IPS-NIHi11 (cell line): Measurements from ENCODE around the gene MUC3A.
A peak's percentile ranks its signal among the peaks of the same experiment; 100 is the strongest.

Source experiments
- DNase-seq: peaks from one replicate; pipeline ENCODE4 v3.0.0; 2012; ENCODE audit warnings: mixed read lengths, low spot score

Gene MUC3A

DNA sequence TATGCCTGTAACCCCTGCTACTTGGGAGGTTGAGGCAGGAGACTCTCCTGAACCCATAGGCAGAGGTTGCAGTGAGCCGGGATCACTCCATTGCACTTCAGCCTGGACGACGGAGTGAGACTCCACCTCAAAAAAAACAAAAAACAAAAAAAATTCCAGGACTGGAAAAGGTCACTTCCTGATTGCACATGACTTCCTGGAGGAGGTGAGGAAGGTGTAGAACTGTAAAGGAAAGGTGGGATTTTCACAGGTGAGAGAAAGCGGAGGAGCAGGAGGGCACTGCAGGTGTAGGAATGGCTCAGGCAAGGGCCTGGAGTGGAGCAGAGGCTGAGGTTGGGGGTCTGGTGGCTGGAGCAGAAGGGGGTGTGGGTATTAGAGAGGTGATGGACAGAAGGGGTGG lies 3.2 kb upstream of the MUC3A start:
- DNase-seq = no peak

DNA sequence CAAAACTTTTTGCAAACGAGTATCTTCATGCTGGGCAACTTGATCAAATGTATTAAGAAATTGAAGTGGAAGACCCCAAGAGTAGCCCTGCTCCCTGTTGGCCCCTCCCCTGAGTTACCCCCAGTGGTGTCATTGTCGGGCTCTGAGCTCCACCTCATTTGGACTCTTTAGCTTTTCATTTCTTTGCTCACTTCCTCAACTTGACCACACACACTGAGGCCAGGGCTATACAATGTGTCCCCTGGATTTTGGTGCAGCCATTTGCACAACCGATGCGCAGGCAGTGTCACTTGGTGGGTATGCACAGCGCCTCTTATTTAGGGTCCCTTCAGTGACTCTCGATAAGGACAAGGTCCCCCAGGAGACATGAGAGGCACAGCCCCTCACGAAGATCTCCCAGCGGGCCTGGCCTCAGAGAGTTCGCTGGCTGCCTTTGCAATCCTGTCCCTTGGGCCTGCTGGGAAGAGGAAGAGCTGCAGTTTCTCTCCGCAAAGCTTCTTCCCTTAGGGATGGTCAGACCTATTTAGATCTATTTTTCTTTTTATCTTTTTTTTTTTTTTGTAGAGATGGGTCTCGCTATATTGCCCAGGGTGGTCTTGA lies 2.5 kb upstream of the MUC3A start:
- DNase-seq = no peak

DNA sequence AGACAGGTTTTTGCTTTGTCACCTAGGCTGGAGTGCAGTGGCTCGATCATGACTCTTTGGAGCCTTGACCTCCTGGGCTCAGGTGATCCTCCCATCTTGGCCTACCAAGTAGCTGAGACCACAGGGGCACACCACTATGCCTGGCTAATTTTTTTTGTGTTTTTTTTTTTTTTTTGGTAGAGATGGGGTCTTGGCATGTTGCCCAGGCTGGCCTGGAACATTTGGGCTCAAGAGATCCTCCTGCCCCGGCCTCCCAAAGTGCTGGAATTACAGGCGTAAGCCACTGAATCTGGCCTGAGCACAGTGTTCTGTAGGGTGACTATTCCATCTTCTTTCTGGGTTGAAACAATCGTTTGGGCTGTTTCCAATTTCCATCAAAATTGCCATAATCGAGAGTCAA lies 1.5 kb upstream of the MUC3A start:
- DNase-seq = no peak

DNA sequence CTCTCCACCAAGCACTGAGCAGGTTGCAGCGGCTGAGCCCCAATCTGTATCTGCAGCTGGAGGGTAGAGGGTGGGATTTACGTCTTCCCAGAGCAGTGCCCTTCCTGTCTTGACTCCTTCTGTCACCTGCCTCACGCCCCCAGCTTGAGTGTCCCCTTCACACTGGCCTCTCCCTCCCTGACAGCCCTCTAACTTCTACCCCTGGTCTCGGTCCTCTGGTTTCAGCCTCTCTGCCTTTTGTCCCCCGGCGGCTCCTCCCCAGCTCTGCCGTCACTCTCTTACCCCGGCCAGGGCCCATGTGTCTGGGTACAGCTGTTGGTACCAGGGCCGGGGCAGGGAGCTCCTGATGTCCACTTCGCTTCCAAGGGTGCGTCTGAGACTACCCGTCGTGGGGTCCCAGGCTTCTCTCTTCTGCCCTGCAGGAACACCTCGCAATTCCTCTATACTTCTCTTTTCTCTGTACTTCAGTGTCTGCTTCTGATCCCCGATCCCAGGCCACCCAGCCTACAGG lies 654 bp downstream of the MUC3A start:
- no peak for DNase-seq

DNA sequence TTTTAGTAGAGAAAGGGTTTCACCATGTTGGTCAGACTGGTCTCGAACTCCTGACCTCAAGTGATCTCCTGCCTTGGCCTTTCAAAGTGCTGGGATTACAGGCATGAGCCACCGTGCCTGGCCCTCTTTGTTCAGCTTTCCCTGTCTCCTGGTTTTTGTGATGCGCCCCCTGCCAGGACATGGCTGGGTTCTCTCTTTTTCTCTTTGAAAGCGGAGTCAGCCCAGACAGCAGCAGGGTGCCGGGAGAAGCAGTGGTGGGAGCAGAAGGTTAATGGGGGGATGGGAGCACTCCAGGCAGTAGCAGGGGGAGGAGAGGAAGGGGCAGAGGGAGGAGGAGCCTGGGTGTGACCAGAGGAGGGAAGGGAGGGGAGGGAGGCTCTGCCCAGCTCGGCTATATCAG lies 1.8 kb downstream of the MUC3A start:
- DNase-seq = peak; percentile 91

DNA sequence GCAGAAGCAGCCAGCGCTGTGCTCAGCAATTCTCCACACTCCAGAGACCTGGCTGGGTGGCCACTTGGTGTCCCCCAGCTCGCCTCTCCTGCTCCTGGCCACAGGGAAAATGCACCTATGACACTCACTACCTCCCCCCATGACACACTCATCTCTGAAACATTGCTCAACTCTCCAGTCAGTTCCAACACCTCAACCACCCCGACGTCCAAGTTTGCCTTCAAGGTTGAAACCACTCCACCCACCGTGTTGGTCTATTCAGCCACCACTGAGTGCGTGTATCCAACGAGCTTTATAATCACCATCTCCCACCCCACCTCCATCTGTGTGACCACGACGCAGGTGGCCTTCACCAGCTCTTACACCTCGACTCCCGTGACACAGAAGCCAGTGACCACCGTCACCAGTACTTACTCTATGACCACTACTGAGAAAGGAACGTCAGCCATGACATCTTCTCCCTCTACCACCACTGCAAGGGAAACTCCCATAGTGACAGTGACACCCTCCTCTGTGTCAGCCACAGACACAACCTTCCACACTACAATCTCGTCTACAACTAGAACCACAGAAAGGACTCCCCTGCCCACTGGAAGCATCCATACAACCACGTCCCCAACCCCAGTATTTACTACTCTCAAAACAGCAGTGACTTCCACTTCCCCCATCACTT lies 2.7 kb downstream of the MUC3A start:
- DNase-seq = no peak

DNA sequence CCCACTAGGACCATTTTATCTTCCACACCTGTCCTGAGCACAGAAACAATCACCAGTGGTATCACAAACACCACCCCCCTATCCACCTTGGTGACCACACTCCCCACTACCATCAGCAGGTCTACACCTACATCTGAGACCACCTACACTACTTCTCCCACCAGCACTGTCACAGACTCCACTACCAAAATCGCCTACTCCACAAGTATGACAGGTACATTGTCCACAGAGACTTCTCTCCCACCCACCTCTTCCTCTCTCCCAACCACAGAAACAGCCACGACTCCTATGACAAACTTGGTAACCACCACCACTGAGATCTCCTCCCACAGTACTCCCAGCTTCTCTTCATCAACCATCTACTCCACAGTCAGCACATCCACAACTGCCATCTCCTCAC lies 3.3 kb downstream of the MUC3A start:
- no peak for DNase-seq

DNA sequence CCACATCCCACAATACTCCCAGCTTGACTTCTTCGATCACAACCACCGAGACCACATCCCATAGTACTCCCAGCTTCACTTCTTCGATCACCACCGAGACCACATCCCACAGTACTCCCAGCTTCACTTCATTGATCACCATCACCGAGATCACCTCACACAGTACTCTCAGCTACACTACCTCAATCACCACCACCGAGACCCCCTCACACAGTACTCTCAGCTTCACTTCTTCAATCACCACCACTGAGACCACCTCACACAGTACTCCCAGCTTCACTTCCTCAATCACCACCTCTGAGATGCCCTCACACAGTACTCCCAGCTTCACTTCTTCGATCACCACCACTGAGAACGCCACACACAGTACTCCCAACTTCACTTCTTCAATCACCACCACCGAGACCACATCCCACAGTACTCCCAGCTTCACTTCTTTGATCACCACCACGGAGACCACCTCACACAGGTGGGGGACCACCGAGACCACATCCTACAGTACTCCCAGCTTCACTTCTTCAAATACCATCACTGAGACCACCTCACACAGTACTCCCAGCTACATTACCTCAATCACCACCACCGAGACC lies 8.6 kb downstream of the MUC3A start:
- DNase-seq = peak; percentile 27

DNA sequence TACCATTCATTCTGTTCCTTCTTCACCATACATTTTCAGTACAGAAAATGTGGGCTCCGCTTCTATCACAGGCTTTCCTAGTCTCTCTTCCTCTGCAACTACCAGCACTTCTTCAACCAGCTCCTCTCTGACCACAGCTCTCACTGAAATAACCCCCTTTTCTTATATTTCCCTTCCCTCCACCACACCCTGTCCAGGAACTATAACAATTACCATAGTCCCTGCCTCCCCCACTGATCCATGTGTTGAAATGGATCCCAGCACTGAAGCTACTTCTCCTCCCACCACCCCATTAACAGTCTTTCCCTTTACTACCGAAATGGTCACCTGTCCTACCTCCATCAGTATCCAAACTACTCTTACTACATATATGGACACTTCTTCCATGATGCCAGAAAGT lies 10.6 kb downstream of the MUC3A start:
- peak; percentile 1 for DNase-seq

DNA sequence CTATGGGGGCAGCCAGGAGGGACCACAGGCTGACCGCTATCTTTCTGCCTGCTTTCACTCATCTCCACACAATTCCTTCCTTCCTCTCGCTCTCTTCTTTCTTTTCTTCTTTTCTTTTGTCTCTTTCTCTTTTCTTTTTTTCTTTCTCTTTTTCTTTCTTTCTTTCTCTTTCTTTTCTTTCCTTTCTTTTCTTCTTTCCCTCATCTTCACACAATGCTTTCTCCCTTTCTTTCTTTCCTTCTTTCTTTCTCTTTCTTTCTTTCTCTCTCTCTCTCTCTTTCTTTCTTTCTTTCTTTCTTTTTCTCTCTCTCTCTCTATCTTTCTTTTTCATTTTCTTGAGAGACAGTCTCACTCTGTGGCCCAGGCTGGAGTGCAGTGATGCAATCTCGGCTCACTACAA lies 13.2 kb downstream of the MUC3A start:
- no peak for DNase-seq

DNA sequence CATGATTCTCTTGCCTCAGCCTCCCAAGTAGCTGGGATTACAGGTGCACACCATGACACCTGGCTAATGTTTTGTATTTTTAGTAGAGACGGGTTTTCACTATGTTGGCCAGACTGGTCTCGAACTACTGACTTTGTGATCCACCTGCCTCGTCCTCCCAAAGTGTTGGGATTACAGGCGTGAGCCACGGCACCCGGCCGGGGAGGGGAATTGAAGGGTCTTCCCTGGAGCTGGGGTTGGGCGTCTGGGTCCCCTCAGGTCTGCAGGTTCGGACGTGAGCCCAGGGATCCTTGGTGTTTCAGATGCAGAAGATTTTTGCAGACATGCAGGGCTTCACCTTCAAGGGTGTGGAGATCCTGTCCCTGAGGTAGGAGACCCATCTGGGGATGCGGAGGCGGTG lies 14.1 kb downstream of the MUC3A start:
- no peak for DNase-seq

DNA sequence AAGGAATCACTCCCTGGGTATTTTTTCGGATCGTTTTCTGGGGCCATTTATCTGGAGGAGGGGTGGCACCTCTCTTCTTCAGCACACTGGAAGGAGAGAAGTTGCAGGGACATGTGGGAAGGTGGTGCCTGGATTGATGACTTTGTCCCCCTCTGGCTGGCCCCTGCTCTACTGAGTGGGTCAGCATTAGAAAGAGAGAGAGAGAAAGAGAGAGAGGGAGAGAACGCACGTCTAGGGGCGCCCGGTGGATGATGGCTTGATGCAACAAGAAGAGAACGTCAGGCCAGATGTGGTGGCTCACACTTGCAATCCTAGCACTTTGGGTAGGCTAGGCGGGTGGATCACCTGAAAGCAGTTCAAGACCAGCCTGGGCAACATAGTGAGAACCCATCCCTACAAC lies 14.5 kb downstream of the MUC3A start:
- no peak for DNase-seq

DNA sequence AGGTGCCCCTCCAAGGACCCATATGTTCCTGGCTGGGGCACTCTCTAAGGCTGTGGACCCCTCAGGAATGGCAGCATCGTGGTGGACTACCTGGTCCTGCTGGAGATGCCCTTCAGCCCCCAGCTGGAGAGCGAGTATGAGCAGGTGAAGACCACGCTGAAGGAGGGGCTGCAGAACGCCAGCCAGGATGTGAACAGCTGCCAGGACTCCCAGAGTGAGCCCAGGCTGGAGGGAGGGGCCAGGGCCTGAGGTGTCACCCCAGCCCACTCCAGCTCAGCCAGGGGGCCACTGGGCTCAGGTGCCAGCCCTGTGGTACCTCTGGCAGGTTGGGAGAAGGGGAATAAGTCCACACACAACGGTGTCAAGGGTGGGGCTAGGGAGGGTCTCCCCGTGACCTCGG lies 15.3 kb downstream of the MUC3A start:
- no peak for DNase-seq

DNA sequence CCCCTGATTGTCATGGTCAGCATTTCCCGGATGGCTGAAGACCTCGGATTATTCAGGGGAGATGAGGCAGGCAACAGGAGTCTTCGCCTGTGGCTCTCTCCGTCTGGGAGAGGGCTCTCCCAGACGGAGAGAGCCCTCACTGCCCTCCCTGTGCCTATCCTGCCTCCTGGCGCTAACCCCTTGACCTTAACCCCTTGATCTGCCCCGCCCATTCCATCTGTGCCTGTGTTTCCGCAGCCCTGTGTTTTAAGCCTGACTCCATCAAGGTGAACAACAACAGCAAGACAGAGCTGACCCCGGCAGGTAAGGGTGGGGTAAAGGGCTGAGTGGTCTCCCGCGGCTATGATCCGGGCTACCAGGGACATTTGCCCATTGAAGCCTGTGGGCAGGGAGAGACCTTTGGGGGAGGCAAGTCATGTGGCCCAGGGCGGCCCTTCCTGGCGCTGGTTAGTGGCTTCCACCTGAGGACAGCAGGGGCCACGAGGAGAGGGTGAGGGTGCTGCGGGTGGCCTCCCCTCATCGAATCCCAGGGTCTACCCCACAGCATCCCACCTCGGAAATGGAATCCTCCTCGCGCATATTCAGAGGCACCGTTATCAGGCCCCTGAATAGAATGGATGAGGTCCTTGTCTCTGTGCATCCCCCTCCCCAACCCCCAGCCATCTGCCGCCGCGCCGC lies 15.8 kb downstream of the MUC3A start:
- DNase-seq = peak; percentile 58

DNA sequence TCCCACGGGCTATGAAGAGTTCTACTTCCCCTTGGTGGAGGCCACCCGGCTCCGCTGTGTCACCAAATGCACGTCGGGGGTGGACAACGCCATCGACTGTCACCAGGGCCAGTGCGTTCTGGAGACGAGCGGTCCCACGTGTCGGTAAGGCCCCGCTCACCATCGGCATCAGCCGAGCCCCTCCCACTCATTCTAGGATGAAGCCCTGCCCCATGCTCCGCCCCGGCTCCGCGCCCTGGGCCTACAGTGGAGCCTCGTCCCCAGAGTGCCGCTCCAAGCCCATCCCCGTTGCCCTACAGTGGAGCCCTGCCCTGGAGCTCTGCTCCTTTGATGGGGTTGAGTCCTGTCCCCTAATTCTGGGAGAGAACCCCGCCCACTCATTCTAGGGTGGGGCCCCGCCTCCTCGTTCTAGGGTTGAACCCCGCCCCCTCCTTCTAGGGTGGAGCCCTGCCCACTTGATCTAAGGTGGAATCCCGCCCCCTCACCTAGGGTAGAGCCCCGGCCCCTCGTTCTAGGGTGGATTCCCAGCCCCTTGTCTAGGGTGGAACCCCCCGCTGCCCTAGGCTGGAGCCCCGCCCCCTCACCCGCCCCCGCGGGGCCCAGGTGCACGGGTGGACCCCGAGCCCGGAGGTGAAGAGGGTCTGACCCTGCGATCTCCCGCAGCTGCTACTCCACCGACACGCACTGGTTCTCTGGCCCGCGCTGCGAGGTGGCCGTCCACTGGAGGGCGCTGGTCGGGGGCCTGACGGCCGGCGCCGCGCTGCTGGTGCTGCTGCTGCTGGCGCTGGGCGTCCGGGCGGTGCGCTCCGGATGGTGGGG lies 16.6 kb downstream of the MUC3A start:
- peak; percentile 100 for DNase-seq

DNA sequence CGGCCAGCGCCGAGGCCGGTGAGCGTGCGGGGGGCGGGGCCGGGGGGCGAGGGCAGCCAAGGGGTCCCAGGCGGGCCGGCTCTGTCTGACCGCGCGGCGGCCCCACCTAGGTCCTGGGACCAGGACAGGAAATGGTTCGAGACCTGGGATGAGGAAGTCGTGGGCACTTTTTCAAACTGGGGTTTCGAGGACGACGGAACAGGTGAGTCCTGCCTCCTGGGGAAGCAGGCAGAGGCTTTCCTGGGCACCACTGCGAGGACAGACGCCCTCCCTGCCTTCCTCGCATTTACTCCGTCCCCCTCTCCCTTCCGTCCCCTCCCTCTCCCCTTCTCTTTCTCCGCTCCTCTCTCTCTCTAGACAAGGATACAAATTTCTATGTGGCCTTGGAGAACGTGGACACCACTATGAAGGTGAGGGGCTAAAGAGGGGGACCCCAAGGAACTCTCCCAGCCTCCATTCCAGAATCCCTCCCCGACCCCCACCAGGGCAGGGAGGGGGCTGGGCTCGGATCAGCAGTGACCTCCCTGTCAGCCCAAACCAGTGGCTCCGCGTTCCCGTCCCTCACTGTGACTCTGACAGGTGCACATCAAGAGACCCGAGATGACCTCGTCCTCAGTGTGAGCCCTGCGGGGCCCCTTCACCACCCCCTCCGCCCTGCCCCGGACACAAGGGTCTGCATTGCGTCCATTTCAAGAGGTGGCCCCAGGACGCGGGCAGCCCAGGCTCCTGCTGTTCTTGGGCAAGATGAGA lies 17.4 kb downstream of the MUC3A start:
- DNase-seq = peak; percentile 52

DNA sequence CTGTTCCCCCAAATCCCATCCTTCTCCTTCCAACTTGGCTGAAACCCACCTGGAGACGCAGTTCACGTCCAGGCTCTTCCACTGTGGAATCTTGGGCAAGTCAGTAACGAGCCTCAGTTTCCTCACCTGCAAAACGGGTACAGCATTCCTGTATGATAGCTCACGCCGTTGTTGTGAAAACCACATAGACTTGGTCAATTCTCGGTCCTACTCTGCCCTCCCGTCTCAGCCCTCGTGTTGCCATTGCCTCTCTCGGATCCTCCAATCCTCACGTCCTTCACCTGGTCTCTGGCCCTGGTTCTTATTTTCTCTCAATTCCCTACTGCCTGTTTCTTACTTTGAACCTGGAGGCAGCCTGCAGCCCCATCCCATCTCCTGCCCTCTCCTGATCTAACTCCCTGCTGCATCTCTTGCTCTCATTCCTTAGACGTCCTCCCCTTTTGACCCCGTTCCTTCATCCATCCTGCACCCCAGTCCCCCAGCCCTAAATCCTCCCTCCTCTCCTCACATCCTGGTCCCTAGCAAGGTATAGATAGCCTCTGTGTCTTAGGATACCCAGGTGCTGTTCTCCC lies 18.0 kb downstream of the MUC3A start:
- no peak for DNase-seq

DNA sequence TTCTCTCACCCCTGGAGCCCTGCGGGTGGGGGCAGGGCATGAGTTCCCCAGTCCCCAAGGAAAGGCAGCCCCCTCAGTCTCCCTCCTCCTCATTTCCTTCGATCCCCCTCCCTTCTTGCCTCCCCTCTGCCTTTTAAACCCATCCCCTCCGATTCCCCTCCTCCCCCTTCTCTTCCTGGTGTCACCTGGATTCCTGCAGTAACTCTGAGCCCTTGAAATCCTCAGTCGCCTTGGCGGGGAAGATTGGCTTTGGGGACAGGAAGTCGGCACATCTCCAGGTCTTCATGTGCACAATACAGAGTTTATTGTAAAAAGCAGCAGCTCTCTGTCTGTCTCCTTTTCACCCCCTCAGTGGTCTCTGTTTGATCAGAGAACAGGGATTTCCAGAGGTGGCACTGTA lies 18.7 kb downstream of the MUC3A start:
- DNase-seq = no peak

DNA sequence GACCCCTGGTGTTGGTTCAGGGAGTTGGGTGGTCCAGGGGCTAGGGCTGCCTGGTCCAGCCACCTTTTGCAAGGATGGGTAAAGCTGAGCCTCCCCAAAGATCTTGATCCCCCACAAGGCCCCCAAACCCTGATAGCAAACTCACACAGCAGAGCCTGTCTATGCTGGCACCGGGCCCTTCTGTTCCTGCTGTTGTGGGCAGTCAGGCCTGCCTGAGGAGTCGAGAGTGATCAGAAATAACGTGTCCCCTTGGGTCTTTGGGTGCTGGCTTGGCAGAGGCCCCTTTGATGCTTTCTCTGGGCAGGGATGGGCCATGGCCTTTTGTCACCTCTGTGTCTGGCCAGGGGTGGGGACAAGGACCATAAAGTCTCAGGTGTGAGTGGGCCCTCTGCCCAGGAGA lies 19.3 kb downstream of the MUC3A start:
- DNase-seq = no peak

DNA sequence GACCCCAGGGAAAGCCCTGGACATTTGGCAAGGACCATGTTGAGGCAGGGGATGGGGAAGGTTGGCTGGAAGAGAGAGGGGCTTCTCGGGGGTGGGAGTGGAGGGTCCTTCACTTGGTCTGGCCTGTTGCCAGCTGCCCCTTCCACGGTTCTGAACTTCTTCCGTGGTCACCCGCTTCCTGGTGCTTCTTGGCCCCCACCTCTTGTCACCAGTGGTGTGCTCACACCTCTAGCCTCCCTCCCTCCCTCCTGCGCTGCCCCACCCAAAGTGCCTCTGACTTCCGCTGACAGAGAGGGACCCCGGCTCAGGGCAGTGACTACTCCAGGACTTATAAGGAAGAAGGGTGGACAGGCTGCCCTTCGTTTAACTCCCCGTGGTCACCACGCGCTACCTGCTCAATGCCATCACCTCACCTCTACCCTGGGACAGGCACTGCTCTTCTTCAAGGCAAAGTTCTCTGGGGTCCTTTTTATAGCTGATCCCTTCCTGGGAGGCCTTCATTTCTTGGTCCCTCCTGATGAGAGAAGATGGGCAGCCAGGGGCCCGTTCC lies 19.8 kb downstream of the MUC3A start, which contains the start of gene MUC12:
TSS of gene MUC12 (plus strand) at position 500 of the 550 bp plus-strand sequence. CDS start 58 bp downstream, outside the sequence.
- no peak for DNase-seq
